Naive B cell (primary cell): ENCODE measurements around the gene SHB. TPM values are rescaled to one million over a fixed set of nuclear protein-coding genes. Genes with fewer than 3 reads are reported as not detected.

Experiments
- ATAC-seq, 2 donors: fragments of 150-1000 bp; cut with Tn5 transposase; 2 replicates each; pipeline ENCODE4 v1.10.0; 2021; ENCODE audit warnings: low read depth in 2 of 2, mild to moderate bottlenecking in 2 of 2, moderate library complexity in 2 of 2
- DNase-seq: peaks from one replicate; pipeline ENCODE4 v3.0.0; 2022
- H3K27ac Mint-ChIP-seq, 6 donors: one replicate each; pipeline ENCODE4 v1.8.0; 2020 to 2022; ENCODE audit warnings: mild to moderate bottlenecking in 6 of 6, mixed read lengths in 6 of 6, moderate library complexity in 5 of 6, inconsistent platforms in 2 of 6
- H3K27me3 Mint-ChIP-seq, 3 donors: one replicate each; pipeline ENCODE4 v1.8.0; 2021 to 2022; ENCODE audit warnings: mixed read lengths in 3 of 3, mild to moderate bottlenecking in 1 of 3
- H3K36me3 Mint-ChIP-seq, 2 donors: one replicate each; pipeline ENCODE4 v1.8.0; 2020 to 2022; ENCODE audit warnings: mixed read lengths in 2 of 2, inconsistent platforms in 1 of 2, mild to moderate bottlenecking in 1 of 2
- H3K4me1 Mint-ChIP-seq, 3 donors: one replicate each; pipeline ENCODE4 v1.8.0; 2020 to 2022; ENCODE audit warnings: mixed read lengths in 3 of 3, inconsistent platforms in 1 of 3, mild to moderate bottlenecking in 1 of 3, moderate library complexity in 1 of 3
- H3K4me3 Mint-ChIP-seq, 8 donors: one replicate each; pipeline ENCODE4 v1.8.0; 2020 to 2022; ENCODE audit warnings: mild to moderate bottlenecking in 8 of 8, mixed read lengths in 8 of 8, moderate library complexity in 8 of 8, inconsistent platforms in 2 of 8
- H3K9me3 Mint-ChIP-seq, 7 donors: one replicate each; pipeline ENCODE4 v1.8.0; 2020 to 2022; ENCODE audit warnings: mixed read lengths in 7 of 7, mild to moderate bottlenecking in 5 of 7, inconsistent platforms in 2 of 7, moderate library complexity in 1 of 7
- polyA plus RNA-seq, 6 donors: library from polyadenylated mRNA; unstranded; fragments of 300-500 nt; fragmentation: Illumina TruSeq; gene quantifications; one replicate each; pipeline ENCODE4 v1.2.3, GENCODE V29; 2021; ENCODE audit warnings: low read depth in 6 of 6

The SHB gene
- polyA plus RNA-seq, 6 donors from 2014 or later, result 0.17 to 0.55 (median 0.27) TPM

DNA sequence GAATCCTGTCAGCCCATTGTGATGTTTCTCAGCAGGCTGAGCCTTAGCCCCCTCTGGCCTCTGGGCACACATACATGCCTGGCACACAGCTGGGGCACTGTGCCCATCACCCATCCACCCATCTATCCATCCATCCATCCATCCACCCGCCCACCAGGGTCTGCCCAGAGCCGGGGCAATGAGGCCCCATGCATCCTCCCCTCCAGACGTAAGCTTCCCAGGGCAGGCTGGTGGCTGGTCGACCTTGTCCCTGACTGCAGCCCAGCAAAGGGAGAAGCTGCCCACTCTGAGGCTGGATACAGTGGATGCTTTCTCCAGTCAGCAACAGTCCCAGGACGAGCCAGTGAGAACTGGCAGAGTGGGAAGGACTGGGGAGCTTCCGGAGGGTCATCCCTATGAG is 144.0 kb downstream of the SHB start:
- H3K27ac Mint-ChIP-seq, result no peak overlapping the region
- DNase-seq (no peak), ATAC-seq (no peak)
- no peaks in the 10 kb centered on the region for H3K4me1 Mint-ChIP-seq
- peaks cover 0 to 12% (median 9%) of the 10 kb centered on the region in 3 donors for H3K27me3 Mint-ChIP-seq
- no peak overlapping the region for H3K4me3 Mint-ChIP-seq
- H3K36me3 Mint-ChIP-seq, result no peaks in the 10 kb centered on the region
- peaks cover 0 to 1% (median 0%) of the 10 kb centered on the region in 7 donors for H3K9me3 Mint-ChIP-seq

DNA sequence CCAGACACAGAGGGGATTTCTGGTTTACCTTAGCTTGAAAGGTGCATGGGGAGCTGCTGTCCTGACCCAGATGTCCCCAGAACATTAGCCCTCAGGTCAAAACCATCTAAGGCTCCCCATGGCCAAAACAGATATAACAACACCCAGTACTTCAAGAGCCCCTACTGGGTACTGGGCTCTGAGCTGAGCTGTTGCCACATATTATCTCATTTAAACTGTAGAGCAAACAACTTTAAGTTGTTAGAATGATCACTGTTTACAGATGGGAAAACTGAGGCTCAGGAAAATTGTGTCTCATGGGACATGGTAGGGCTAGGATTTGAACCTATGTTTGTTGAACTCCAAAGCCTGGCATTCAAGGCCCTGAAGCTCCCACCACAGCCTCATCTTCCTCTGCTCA is 144.5 kb downstream of the SHB start:
- ATAC-seq (no peak), DNase-seq (no peak)
- no peaks in the 10 kb centered on the region for H3K4me1 Mint-ChIP-seq
- H3K36me3 Mint-ChIP-seq, result no peaks in the 10 kb centered on the region
- H3K9me3 Mint-ChIP-seq, result no peaks in the 10 kb centered on the region
- no peak overlapping the region for H3K4me3 Mint-ChIP-seq
- peaks cover 0 to 12% (median 9%) of the 10 kb centered on the region in 3 donors for H3K27me3 Mint-ChIP-seq
- no peak overlapping the region for H3K27ac Mint-ChIP-seq

DNA sequence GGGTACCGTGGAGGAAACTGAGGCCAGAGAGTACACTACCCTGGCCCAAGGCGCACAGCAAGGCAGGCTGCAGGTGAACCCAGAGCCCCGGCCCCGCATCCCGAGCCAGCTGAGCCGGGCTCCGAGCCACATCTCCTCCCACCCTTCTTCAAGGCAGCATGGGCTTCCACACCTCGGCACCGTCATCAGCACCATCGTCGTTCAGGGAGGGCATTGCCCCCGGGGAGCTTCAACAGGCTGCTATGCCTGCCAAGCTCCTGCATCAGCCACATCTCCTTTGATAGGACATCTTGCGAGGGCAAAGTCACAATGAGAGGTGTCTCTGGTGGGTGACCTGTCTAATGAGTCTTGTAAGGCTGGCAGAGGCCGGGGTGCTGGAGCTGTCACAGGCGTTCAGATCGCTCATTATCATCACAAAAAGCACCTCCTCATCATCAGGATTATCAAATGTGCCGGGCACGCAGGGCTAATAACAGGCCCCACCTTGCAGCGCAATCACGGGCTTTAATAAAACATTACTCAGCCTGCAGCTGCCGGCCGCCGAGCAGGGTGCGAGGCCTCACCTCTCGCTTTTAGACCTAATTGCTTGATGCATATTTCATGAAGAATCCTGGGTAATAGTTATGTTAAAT is 145.1 kb downstream of the SHB start:
- H3K9me3 Mint-ChIP-seq, result no peaks in the 10 kb centered on the region
- H3K4me3 Mint-ChIP-seq, result no peak overlapping the region
- no peaks in the 10 kb centered on the region for H3K4me1 Mint-ChIP-seq
- H3K36me3 Mint-ChIP-seq, result no peaks in the 10 kb centered on the region
- H3K27ac Mint-ChIP-seq, result no peak overlapping the region
- DNase-seq (no peak), ATAC-seq (no peak)
- peaks cover 0 to 12% (median 9%) of the 10 kb centered on the region in 3 donors for H3K27me3 Mint-ChIP-seq

DNA sequence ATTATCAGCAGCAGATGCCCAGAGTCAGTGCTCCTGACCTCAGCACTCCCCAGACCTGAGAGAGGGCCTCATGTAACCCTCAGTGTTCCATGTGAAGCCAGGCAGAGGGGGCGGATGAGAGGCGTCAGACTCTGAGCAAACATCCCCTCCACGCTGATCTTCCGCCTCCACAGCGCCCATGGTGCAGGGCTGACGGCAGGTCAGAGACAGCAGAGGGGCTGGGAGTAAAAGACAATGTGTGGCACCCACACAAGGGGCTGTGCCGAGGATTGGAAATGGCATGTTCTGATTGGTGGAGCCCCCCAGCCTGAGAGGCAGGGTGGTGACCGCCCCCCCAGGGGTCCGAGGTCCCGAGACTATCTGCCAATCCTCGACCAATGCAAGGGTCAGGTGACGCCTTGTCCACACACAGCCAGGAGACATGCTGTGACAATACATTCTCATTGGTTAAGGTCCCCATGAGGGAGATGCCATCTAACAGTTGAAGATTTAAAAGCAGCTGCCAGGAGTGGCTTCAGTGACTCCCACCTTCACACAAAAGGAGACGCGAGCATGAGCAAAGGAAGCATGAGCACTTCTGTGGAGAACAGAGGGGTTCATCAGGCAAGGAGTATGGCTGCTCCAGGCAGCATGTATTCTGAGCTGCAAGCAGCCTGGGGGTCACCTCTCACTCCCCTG is 145.8 kb downstream of the SHB start:
- no peak overlapping the region for H3K4me3 Mint-ChIP-seq

DNA sequence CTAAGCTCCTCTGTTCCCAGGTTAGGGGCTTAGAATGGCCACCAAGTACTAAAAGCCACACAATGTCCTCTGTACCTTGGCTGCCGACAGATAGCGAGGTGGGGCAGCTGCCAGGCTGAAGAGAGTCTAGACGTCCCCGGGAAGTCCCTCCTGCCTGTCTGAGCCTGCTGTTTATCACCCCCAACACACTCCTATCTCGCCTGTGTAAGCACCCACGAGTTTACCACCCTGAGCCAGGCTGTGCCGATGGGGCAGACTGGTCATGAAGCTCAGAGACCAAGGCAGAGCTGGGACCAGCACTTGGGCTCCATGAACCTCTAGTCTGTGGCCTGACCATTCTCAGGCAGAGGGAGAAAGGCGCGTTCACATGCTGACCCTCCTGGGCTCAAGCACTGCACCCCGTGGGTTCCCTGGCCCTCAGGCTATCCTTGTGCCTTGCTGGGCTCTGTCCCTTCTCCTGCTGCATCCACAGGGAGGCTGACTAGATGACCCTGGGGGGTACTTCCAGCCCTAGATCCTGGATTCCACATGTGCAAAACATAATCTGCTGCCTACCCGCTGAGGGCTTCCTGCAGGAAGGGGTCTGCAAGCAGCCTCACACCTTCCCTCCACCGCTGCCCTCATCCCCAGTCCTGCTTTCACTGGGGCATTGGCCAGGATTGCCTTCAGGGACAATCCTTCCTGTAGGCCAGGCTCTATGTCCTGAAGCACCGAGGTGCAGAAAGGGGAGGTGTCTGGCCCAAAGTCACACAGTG is 146.5 kb downstream of the SHB start:
- no peak for DNase-seq
- no peak overlapping the region for H3K27ac Mint-ChIP-seq
- no peaks in the 10 kb centered on the region for H3K9me3 Mint-ChIP-seq
- no peaks in the 10 kb centered on the region for H3K36me3 Mint-ChIP-seq
- no peak overlapping the region for H3K4me3 Mint-ChIP-seq
- H3K27me3 Mint-ChIP-seq, result peaks cover 0 to 12% (median 4%) of the 10 kb centered on the region in 3 donors
- H3K4me1 Mint-ChIP-seq, result no peaks in the 10 kb centered on the region
- no peak for ATAC-seq

More for the DNA sequence above, 145.8 kb downstream of the SHB start:
- no peak for ATAC-seq
- peaks cover 0 to 12% (median 5%) of the 10 kb centered on the region in 3 donors for H3K27me3 Mint-ChIP-seq
- DNase-seq, result no peak
- H3K9me3 Mint-ChIP-seq, result no peaks in the 10 kb centered on the region
- H3K4me1 Mint-ChIP-seq, result no peaks in the 10 kb centered on the region
- H3K27ac Mint-ChIP-seq, result no peak overlapping the region
- no peaks in the 10 kb centered on the region for H3K36me3 Mint-ChIP-seq

DNA sequence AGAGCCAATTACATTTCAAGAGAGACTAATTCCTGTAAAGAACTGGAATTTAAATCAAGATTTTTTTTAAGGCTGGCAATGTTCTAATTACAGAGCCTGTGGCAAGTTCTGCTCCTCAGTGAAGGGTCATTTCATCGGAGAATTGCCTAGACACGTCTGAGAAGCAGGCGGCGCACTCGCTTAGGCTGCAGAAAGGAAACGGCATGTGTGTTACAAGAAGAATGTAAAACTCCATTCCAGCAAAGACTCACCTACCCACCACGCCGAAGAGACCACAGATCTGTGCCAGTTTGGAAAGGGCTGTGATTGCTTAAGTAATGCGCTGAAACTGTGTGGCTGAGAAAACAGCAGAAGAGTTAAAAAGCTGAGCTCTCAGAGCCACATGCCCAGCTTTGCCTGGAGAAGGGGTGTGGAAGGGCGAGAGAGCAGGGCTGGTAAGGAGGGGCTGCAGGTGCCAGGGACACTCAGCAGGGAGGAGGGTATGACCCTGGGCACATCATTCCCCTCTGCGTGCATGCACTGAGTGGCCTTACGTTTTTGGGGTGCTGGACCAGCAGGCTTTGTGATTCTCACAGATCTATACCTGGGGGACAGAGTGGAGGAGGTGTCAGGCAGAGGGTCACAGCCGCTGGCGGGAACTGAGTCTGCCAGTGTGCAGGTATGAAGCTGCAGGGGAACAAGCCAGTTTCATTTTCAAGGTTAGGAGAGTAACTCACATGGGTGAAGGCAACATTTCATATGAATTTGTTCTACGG is 147.3 kb downstream of the SHB start:
- Mint-ChIP-seq H3K27ac (peak overlapping the region in 1 of 6 donors; percentile 16), H3K9me3 (no peaks in the 10 kb centered on the region), H3K27me3 (peaks cover 0 to 12% (median 4%) of the 10 kb centered on the region in 3 donors), H3K4me3 (no peak overlapping the region), H3K4me1 (no peaks in the 10 kb centered on the region), H3K36me3 (no peaks in the 10 kb centered on the region)
- ATAC-seq (no peak), DNase-seq (no peak)

DNA sequence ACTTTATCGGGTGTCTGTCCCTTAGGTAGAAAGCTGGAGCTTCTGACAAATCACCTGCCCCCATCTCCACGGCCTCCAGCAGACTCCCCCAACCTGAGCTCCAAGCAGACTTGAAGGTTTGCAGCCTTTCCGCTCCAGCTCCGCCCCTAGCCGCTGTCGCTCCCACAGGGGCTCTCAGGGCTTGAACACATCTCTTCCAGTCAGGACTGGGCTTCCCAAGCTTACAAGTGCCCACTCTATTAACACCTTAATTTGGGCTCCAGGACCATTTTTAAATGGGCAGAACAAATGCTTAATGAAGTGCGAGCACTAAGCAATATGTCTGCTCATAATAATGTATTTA is 147.9 kb downstream of the SHB start:
- ATAC-seq (no peak), DNase-seq (no peak)
- Mint-ChIP-seq H3K4me1 (no peaks in the 10 kb centered on the region), H3K27ac (peak overlapping the region in 1 of 6 donors; percentile 5), H3K4me3 (no peak overlapping the region), H3K9me3 (no peaks in the 10 kb centered on the region), H3K36me3 (no peaks in the 10 kb centered on the region), H3K27me3 (peaks cover 0 to 12% (median under 1%) of the 10 kb centered on the region in 3 donors)

DNA sequence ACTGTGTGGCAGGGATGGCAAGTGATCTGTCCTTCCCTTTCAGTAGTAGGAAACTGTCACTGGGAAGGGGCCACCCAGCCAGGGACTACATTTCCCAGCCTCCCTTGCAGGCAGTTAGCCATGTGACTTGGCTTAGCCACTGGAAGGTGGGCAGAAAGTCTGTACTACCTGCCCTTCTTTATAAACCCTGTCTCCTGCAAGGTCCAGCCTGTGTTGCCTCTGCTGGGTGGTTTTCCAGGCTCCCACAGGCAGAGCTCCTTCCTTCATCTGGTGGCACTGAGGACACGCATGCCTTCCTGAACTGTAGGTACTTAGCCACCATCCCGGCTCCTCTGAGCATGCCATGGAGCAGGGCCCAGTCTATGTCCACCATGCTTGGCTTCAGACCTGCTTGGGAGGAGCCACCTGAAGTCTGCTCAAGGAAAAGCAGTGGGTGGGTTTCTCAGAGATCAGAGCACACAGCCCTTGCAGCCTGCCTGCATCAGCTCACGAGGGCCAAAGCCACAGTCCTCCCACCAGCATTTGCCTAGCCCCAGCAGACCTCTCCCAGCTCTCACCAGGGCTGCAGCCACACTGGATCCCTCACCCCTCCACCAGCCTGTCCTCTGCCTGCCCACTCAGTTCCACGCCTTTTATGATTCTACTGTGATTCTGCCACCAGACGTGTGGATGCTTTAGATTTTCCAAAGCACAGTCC is 148.4 kb downstream of the SHB start:
- H3K4me1 Mint-ChIP-seq, result no peaks in the 10 kb centered on the region
- ATAC-seq (no peak), DNase-seq (no peak)
- no peaks in the 10 kb centered on the region for H3K9me3 Mint-ChIP-seq
- H3K4me3 Mint-ChIP-seq, result no peak overlapping the region
- H3K36me3 Mint-ChIP-seq, result no peaks in the 10 kb centered on the region
- peaks cover 0 to 12% (median 0%) of the 10 kb centered on the region in 3 donors for H3K27me3 Mint-ChIP-seq
- no peak overlapping the region for H3K27ac Mint-ChIP-seq

DNA sequence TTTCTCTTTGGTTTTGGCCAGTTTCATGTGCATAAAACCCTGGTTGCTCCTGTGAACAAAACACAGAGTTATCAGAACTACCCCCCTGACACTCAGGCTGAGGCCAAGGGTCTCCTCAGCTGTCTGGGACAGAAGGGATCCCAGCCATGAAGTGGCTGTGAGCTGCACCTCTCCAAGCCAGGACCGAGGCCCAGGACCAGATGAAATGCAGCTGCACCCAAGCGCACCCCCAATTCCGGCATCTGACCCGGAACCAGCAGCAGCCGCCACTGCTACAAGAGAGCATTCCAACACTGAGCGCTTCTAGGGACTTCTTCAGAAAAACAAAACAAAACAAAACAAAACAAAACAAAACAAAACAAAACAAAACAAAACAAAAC is 149.1 kb downstream of the SHB start:
- DNase-seq (no peak), ATAC-seq (no peak)
- Mint-ChIP-seq H3K4me1 (no peaks in the 10 kb centered on the region), H3K36me3 (no peaks in the 10 kb centered on the region), H3K9me3 (no peaks in the 10 kb centered on the region), H3K4me3 (no peak overlapping the region), H3K27me3 (peaks cover 0 to 12% (median 0%) of the 10 kb centered on the region in 3 donors), H3K27ac (no peak overlapping the region)

DNA sequence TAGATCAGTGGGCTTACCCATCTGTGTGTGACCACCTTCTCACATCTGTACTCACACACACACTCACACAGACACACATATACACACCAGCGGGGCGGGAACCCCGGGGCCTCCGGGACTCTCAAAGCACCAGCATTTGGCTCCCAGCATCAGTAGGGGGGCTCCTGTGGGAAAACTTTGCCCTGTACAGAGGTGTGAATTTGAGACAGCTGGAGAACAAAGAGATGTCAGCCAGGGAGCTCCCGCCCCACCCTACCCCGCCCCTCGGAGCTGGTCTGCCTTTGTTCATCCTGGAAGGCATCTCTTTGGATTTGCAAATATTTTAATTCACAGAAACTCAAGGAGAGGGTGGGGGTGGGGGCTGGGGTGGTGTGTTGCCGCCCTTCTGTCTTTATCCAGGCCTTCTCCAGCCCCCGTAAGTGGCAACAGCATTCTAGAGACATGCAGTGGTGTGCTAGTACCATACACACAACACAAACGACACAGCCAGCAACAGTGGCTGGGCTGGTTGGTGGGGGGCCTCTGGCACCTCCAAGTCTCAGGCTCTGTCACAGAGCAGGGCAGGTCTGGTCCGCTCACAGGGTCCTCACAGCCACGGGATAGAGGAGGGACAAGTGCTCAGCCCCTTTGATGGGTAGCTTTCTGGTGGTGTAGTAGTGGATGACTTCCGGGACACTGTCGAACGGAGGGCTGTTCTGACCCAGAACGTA is 149.6 kb downstream of the SHB start:
- no peaks in the 10 kb centered on the region for H3K4me1 Mint-ChIP-seq
- no peak overlapping the region for H3K27ac Mint-ChIP-seq
- peaks cover 0 to 12% (median 0%) of the 10 kb centered on the region in 3 donors for H3K27me3 Mint-ChIP-seq
- H3K36me3 Mint-ChIP-seq, result no peaks in the 10 kb centered on the region
- no peaks in the 10 kb centered on the region for H3K9me3 Mint-ChIP-seq
- DNase-seq (no peak), ATAC-seq (no peak)
- no peak overlapping the region for H3K4me3 Mint-ChIP-seq

DNA sequence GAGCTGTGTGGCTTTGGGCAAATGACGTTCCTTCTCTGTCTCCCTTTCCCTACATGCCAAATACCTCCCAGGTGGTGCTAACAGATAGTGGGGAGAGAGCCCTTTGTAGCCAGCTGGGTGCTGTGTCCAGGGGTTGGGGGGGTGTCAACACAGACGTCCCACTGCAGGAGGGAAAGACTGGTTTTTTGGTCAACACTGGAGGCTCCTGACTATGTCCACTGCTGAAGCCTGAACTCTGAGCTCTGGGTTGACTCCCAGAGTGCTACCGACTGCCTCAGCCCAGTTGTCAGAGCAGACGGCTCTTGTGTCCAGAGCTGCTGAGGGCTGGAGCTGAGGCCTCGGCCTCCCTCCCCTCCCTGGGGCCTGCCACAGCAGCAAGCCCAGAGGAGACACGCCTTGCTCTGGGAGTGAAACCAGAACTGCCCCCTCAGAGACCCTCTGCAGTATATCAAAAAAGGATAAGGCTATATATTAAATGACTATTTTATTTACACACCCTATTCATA is 150.3 kb downstream of the SHB start:
- Mint-ChIP-seq H3K9me3 (no peaks in the 10 kb centered on the region), H3K27me3 (peaks cover 0 to 14% (median 2%) of the 10 kb centered on the region in 3 donors), H3K4me3 (no peak overlapping the region), H3K27ac (peak overlapping the region in 1 of 6 donors; percentile 32), H3K36me3 (no peaks in the 10 kb centered on the region), H3K4me1 (peaks cover 0 to 3% (median under 1%) of the 10 kb centered on the region in 3 donors)
- DNase-seq (no peak), ATAC-seq (no peak)

DNA sequence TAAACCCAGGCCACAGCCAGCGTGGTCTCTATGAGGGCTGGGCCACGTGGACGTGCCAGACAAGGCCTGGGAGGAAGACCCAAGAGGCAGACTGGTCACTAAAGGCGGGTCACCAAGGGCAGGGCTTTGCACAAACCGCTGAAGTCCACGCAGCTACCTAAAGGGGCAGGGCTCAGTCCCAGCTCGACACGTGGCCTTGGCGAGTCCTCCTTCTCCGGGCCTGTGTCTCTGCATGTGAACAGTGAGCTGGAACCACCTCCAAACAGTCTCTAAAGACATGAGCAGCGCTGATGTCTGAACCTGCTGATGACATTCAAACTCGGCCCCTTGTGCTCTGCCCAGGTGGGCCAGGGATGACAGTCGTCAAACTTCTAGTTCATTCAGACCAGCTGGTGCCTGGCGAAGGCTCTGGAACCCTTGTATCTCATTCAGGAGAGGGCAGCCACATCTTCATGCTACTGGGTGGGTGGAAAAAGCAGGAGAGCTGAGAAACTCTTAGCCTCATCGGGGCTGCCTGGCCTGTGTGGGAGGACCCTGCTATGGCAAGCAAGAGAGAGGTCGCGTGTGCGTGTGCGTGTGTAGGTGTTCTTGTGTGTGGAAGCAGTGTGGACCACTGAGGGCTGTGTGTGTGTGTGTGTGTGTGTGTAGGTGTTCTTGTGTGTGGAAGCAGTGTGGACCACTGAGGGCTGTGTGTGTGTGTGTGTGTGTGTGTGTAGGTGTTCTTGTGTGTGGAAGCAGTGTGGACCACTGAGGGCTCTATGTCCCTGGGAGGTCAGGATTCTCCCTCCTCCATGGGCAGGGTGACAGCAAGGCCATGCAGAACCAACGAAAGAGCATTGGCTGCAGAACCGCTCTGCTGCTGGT is 151.0 kb downstream of the SHB start:
- DNase-seq, result no peak
- ATAC-seq, result no peak
- Mint-ChIP-seq H3K9me3 (no peaks in the 10 kb centered on the region), H3K4me3 (no peak overlapping the region), H3K4me1 (peaks cover 0 to 8% (median 5%) of the 10 kb centered on the region in 3 donors), H3K27me3 (peaks cover 0 to 19% (median 7%) of the 10 kb centered on the region in 3 donors), H3K27ac (no peak overlapping the region), H3K36me3 (no peaks in the 10 kb centered on the region)
